Measurements from ENCODE around the gene API5.

GRCh38 chr11:43354311-43354710, 42.5 kb downstream of the API5 start:
- TF ChIP-seq CTCF (conservative IDR thresholded peaks at IDR 0.05 in 1 of 2, IDR thresholded peaks at IDR 0.05 in 1 of 2; ENCODE audit: low read depth in 1 of 2, low read length in 2 of 2): no peak
- no peak for TF ChIP-seq EZH2 (IDR thresholded peaks at IDR 0.05; ENCODE audit: low read length, missing control alignments)

Measured in fibroblast of lung (primary cell).